ENCODE results near the gene CAMK1D.

DNA sequence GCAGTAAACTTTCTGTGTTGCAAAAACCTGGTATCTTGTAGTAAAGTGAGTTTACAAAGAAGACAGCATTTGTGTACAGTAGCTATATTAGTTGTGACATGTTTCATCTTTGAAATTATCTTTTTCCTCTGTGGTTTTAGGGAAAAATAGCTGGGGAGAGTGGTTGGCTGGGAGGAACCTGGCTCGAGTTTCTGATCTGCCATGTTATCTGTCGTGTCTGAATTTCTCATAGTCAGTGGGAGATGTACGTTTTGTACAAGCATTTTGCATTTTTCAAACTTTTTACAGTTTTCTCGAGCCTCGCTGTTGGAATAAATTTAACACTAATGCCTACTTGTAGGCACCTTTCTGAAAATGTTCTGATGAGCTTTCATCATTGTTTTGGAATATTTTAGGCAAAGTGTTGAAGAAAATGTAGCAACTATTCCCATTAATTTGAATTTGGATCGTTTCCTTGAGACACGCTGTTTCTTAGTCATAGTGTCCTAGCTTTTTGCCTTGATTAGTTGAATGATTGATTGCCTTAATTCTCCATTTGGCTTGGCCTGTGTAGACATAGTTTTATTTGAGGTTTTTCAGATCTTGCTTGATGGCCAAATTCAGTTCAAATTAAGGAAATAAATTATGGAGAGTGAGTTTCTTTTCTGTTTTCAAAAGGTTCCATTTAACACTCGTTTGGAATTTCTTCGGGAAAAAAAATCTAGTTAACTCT, 65.1 kb downstream of the CAMK1D start:
- TF ChIP-seq, protein P1, sequence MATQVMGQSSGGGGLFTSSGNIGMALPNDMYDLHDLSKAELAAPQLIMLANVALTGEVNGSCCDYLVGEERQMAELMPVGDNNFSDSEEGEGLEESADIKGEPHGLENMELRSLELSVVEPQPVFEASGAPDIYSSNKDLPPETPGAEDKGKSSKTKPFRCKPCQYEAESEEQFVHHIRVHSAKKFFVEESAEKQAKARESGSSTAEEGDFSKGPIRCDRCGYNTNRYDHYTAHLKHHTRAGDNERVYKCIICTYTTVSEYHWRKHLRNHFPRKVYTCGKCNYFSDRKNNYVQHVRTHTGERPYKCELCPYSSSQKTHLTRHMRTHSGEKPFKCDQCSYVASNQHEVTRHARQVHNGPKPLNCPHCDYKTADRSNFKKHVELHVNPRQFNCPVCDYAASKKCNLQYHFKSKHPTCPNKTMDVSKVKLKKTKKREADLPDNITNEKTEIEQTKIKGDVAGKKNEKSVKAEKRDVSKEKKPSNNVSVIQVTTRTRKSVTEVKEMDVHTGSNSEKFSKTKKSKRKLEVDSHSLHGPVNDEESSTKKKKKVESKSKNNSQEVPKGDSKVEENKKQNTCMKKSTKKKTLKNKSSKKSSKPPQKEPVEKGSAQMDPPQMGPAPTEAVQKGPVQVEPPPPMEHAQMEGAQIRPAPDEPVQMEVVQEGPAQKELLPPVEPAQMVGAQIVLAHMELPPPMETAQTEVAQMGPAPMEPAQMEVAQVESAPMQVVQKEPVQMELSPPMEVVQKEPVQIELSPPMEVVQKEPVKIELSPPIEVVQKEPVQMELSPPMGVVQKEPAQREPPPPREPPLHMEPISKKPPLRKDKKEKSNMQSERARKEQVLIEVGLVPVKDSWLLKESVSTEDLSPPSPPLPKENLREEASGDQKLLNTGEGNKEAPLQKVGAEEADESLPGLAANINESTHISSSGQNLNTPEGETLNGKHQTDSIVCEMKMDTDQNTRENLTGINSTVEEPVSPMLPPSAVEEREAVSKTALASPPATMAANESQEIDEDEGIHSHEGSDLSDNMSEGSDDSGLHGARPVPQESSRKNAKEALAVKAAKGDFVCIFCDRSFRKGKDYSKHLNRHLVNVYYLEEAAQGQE (IDR thresholded peaks at IDR 0.05; ENCODE audit: low read depth, low read length) = no peak
- TF ChIP-seq, protein P2, sequence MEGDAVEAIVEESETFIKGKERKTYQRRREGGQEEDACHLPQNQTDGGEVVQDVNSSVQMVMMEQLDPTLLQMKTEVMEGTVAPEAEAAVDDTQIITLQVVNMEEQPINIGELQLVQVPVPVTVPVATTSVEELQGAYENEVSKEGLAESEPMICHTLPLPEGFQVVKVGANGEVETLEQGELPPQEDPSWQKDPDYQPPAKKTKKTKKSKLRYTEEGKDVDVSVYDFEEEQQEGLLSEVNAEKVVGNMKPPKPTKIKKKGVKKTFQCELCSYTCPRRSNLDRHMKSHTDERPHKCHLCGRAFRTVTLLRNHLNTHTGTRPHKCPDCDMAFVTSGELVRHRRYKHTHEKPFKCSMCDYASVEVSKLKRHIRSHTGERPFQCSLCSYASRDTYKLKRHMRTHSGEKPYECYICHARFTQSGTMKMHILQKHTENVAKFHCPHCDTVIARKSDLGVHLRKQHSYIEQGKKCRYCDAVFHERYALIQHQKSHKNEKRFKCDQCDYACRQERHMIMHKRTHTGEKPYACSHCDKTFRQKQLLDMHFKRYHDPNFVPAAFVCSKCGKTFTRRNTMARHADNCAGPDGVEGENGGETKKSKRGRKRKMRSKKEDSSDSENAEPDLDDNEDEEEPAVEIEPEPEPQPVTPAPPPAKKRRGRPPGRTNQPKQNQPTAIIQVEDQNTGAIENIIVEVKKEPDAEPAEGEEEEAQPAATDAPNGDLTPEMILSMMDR (IDR thresholded peaks at IDR 0.05) = no peak
- TF ChIP-seq, protein P3, sequence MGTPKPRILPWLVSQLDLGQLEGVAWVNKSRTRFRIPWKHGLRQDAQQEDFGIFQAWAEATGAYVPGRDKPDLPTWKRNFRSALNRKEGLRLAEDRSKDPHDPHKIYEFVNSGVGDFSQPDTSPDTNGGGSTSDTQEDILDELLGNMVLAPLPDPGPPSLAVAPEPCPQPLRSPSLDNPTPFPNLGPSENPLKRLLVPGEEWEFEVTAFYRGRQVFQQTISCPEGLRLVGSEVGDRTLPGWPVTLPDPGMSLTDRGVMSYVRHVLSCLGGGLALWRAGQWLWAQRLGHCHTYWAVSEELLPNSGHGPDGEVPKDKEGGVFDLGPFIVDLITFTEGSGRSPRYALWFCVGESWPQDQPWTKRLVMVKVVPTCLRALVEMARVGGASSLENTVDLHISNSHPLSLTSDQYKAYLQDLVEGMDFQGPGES (IDR thresholded peaks at IDR 0.05; ENCODE audit: low read depth, low read length) = no peak
- TF ChIP-seq EP300 (IDR thresholded peaks at IDR 0.05; ENCODE audit: borderline replicate concordance in 1 of 2, low read depth in 1 of 2, low read length in 1 of 2) (no peak), RXRA (IDR thresholded peaks at IDR 0.05; ENCODE audit: borderline replicate concordance, low read depth) (no peak), MEF2A (IDR thresholded peaks at IDR 0.05; ENCODE audit: borderline replicate concordance, low read depth) (no peak)

All from SK-N-SH (cell line).